Umbilical cord (tissue), 2 donors: ENCODE results near the gene COL15A1. TPM values are rescaled to one million over a fixed set of nuclear protein-coding genes. Genes with fewer than 3 reads are reported as not detected.

ENCODE experiments used
- DNase-seq: peaks from one replicate; pipeline ENCODE4 v3.0.0-alpha.2; 2015; ENCODE audit warnings: low spot score
- total RNA-seq: library from RNA; depleted of rRNA; stranded (reverse); fragments of >200 nt; gene quantifications from one replicate; pipeline ENCODE4 v1.2.3, GENCODE V29; 2014; ENCODE audit warnings: low replicate concordance; ENCODE audit not compliant: insufficient read depth

The COL15A1 gene
- total RNA-seq, 1 donor from 2014 or later: 348 TPM

DNA sequence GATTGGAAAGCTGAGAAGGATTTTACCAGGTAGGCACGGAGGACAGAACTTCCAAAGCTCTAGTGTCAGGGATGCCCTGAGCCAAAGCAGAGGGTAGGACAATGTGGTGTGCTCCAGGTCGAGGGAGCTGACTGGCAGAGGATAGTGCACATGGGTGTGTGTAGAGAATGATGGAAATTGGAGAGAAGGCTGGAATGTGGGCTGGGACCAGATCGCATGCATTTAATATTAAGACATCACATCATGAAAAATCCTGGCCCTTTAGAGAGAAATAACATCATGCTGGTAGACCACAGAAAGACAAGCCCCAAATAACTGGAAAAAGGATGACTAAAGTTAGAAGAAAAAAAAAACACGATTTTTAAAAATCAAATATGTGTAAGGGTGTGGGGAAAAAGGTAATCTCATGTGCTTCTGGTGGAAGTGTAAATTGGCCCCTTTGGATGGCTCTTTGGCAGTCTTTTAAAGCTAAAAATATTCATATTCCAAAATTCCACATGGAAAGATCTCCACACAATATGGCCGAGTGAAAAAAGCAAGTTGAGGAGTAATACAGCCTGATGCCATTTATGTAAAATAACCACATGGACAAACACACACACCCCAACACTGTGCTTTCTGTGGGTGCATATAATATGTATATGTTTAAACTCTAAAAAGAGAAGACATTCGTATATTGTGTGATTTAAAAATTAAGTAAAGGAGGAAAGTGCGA, 94.2 kb downstream of the COL15A1 start:
- peak; percentile 57 for DNase-seq

DNA sequence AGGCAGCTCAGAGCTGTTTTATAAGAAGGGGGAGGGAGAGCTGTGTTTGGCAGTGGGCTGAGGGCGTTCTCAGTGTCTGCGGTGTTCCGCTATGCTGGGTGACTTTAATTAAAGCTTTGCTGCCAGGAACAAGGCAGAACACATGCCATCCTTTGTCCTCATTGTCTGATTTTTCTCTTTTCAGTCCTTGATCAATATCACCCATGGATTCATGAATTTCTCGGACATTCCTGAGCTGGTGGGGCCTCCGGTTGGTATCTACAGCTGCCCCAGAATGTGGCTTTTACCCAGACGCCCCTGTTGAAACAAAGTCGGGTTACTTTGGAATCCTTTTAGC, 94.7 kb downstream of the COL15A1 start:
- DNase-seq: no peak

DNA sequence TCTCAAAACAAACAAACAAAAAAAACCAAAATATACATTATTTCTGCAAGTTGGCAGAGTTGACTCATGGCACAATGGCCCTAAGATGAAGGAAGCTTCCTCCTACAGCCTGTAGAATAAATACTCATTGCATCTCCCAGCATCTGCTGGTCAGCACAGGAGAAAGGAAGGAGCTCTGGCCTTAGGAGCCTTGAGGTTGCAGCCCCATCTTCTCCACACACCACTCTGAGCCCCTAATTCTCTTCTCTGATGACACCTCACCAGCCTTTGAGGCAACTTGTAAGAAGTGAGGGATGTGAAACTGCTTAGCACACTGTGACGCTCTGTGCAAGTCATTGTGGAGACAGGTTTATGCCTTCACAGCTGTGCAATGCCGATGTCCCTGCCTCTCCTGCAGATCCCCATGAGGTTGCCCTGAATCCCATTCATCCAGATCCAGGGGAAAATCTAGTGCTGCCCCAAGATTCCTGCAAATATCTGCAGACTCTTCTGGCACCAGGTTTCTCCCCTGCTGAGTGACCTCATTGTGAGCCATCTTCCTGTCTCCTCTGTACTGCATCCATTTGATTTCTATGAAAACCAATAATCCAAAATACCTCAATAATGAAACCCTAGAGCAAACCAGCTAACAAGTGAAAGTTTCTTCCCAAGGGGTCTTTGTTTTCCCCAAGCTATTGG, 95.9 kb downstream of the COL15A1 start:
- peak; percentile 54 for DNase-seq

DNA sequence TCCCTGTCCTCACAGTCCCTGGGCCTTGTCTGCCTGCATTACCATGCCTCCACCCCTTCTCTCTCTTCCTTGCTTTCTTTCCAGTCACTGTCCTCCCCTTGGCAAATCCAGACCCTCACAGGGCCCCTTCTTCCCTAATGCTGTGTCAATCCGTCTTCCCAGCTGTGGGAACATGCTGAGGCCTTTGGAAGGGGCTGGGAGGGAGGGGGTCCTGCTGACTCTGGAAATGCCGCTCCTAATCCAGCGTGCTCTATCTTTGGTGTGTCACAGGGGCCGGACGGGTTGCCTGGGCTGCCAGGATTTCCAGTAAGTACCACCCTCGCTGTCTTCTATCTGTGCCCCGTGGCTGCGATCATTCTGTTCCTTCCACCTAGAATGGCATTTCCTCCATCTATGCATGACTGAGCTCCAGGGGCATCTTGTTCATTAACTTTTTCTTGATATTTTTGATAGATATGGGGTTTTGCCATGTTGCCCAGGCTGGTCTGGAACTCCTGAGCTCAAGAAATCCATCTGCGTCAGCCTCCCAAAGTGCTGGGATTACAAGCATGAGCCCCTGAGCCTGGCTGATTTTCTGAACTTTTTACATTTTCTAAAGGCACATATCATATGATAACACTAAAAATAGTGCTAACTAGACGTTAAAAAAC, 96.7 kb downstream of the COL15A1 start:
- DNase-seq: peak; percentile 97

DNA sequence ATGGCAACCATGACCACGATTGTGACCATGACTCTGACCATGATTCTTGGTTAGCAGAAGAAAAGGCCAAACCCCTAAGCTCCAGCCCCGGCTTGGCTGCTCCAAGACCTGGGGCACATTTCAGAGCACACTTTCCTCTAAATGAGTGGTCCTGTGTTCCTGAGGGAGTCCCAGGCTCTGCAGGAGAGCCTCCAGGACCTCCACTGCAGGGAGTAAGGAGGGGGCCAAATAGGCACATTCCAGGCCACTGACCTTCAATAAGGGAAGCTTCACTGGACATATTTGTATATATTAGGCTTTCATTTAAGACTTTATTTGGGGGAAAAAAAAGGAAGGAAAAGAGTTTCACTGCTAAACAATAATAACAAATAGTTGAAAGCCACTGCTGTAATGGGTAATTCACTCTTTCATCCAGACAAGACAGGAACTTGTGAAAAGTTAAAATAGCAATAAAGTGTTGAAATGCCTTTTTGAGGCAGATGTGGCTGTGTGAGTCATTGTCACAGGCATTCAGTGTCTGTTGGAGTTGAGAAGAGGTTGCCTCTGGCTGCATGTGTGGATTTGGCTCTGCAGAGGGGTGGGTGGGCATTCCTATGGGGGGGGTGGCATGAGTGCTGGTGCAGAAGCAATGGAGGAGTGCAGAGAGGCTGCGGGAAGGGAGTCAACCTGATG, 97.3 kb downstream of the COL15A1 start:
- peak; percentile 76 for DNase-seq

DNA sequence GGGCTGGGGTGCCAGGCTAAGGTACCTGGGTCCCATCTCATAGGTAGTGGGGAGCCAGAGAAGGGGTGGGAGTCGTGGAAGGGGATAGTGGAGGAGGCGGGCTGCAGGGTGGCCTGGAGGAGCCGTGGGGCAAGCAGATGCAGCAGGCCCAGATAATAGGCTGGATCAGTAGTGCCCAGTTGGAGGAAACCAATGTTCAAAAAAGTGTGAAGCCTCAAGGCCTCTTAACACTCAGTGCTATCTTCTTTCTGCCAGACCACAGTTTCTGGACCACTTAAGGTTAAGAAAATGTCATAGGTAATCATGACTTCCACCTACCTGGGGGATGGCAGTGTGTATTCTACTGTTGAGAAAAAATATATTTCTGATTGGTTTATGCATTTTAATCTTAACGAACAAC, 97.9 kb downstream of the COL15A1 start:
- DNase-seq: no peak

DNA sequence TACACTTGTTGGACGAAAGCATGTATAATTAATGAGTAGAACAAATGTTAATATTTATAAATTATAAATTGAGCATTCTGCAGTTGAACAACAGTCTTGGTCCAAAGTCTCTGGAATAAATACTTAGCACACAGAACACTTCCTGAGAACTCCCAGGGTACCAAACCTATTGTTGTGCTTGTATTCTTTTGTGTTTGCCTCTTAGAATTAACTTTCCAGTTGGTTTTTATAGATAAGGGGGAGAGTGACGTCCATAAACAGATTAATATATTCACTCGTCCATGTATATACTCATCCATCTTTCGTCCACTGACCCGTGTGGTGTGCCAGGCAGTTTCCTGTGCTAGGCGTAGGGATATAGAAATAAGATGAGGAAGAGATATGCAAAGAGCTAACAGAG, 98.9 kb downstream of the COL15A1 start:
- no peak for DNase-seq

DNA sequence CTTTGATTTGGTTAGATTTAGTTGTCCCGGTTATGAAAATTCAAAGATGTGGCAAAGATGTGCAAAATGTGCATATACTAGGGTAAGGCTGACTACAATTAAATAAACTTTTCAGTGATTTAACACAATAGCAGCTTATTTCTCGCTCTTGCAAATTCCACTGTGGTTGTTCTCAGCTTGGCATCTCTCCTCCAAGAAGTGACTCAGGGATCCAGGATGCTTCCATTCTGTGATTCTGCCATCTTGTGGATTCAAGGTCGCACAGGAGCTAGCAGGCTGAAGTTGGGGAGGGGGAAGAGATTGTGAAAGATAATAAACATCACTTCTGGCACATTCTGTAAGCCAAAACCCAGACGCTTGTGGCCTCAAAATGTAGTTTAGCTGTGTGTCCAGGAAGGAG, 101.1 kb downstream of the COL15A1 start:
- DNase-seq: no peak

DNA sequence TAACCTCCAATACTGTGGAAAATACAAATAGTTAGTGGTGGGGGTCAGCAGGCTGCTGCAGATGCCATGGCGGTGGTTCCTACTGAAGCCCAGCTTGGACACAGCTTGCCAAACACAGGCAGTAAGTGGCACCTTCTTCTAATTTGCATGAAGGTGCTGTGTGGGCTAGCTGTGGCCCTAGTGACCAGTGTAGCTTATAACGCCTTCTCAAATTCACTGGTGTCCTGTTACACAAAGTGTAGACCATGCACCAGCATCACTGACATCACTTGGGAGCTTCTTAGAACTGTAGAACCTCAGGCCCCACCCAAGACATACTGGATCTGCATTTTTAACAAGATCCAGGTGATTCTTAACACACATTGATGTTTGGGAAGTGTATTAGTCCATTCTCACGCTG, 102.4 kb downstream of the COL15A1 start:
- DNase-seq: no peak

DNA sequence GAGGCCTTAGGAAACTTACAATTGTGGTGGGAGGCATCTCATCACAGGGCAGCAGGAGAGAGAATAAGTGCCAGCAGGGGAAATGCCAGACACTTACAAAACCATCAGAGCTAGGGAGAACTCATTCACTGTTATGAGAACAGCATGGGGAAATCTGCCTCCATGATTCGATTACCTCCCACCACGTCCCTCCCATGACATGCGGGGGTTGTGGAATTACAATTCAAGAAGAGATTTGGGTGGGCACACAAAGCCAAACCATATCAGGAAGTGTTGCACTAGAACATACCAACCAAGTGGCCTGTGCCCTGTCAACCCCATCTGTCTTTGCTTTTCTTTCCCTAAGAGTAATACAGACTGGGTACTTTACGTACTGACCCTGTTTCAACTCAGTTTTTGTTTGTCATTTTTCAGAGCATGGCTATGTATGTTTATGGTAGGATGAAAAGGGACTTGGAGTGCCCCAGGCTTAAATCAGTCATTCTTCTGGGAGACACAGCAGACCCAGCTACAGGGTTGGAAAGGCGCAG, 102.9 kb downstream of the COL15A1 start:
- DNase-seq: no peak

DNA sequence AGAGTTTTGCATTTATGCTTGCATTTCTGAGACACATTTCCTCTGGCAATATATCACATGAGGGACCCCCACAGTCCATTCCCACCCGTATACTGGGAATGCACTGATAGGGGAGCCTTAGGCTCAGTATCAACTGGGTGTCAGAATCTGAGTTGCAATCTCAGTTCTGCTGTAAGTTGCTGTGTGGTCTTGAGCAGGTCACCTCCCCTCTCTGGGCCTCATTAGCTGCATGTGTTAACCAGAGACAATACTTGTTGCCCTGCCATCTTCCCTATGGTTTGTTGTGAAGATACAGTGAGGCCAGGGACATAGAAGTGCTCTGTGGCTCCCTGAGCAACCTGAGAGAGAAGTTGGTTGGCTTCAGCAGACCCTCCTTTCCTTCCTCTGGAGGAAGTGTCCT, 105.5 kb downstream of the COL15A1 start:
- DNase-seq: no peak

DNA sequence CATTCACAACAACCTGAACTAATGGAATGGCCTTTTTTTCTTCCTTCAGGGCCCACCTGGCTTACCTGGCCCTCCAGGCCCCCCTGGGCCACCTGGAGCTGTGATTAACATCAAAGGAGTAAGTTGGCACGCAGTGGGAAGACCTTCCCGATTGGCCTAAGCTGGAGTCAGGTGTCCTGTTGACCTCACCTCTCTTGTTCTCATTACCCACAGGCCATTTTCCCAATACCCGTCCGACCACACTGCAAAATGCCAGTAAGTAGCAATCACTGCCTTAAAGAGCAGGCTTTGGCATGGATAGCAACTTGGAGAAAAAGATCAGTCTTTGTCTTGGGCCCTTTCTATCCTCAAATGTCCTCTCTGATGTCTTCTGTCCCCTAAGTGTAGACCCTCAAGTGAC, 105.9 kb downstream of the COL15A1 start:
- DNase-seq: no peak

DNA sequence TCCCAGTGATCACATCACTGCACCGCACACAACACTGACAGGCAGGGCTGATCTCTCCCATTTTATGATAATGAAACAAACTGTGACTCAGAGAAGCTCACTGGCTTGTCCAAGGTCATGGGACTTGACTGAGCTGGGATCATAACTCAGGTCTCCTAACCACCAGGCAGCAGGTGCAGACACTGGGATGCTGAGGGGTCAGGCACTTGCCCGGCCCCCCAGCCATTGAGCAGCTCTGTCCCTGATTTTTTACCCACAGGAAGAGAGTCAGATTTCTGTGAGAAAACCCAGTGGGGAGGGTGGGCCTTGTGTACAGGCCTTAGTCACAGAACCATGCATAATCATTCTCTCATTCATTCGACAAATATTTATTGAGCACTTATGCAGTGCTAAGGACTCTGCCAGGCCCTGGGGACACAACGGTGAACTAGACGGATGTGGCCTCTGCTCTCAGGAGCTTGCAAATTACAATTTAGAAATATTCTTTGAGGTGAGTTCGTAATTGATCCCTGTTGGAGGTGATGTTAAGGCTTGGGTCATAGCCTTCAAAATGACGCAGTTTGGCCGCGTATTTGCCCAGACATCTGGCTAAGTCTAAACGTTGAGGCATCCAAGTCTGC, 106.7 kb downstream of the COL15A1 start:
- no peak for DNase-seq

DNA sequence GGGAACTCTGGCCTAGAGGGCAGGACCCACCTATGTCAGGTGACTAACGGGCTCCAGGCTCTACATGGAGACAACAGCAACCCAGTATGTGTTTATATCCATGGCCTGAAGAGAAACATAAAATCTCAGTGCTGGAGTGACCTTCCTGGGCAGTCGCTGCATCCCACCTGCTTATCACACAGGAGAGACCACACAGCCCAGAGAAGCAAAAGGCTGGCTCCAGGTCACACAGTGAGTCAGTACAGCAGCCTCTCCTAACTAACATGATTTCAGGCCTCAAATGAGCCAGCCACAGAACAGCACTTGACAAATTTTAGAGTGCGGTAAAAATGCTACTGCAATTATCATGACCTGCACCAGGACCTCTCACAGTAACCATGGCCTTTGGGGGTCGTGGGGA, 107.2 kb downstream of the COL15A1 start:
- no peak for DNase-seq

DNA sequence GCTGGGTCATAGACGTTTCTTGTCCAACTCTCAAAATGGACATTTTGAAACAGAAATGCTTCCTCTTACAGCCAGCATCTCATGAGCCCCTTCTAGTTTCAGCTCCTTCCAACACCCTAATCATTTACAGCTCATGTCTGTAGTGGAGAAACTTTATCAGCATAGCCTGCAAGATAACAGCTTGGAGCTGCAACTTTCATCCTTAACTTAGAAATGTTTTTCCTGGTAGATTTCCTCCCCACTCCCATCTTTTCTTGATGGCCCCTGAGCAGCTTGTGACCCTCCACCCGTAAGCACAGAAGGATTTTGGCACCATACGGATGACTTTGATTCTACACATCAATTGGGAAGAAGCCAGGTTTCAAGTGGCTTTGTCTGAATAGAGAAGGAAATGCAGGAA, 107.7 kb downstream of the COL15A1 start:
- peak; percentile 82 for DNase-seq

DNA sequence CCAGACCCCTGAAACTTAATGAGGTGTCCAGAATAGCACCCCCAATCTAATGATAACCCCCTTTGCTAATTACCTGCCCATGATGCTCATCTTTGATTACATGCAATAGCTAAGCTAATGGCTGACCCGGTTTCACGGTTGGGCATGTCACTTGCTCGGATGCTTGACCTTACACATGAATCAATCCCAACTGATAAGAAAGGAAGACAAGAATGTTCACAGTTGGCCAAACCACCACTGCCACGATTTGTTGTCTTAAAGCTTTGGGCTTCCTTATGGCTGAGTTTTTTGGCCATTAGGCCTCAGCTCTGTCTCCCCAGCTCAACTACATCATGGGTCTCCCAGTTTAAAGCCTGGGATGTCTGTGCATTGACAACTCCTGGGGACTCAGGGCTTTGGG, 108.1 kb downstream of the COL15A1 start:
- DNase-seq: no peak

DNA sequence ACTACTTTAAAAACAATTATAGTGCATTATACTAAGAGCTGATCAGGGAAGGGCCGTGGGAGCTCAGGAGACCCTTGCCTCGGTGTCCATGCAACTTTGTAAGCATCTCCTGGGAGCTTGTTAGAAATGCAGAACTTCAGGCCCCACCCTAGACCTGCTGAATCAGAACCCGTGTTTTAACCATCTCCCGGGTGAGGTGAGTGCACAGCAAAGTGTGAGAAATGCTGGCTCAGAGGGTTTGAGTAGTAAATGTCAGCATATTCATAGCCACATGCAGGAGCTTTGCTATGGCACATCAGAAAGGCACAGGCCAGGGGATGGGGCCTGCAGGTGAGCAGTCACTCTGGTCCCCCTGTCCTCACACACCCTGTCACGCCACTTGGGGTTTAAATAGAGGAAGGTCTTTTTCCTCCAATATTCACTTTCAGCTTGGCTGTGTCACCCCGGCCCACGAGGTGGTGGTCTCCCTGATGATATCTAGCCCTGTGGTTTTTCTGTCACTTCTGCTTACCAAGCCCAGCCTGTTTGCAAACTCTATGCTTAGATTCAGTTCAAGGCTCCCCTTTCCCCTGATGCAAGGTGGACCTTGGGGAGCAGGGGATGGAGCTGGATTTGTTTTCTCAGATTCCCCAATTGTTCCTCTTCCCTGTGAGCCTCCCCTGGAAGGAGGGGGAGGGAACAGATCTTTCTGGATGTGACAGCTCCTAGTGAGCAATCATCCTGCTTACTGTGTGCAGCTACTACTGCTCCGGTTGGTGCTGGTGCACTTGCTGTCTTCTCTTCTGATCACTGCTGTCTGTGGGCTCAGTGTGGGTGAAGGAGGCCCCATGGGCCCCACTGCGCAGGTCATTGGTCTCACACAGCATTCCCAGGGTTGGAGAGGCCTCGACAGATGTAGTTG, 109.4 kb downstream of the COL15A1 start:
- DNase-seq: no peak

DNA sequence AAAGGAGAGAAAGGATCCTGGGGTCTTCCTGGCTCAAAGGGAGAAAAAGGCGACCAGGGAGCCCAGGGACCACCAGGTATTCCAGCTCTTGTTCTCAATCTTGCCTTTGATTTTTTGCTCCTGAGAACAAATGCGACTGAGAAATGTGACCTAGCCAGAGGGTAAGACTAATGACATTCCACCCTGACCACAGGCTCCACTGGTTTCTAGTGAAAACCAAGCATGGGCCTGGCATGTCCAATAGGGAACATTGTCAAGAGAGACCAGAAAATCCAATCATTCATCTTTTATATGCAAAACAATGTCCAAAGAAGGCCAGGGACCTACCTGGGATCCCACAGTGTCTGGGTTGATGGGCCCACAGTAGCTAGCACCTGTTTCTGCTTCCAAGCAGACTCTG, 110.9 kb downstream of the COL15A1 start:
- DNase-seq: no peak

DNA sequence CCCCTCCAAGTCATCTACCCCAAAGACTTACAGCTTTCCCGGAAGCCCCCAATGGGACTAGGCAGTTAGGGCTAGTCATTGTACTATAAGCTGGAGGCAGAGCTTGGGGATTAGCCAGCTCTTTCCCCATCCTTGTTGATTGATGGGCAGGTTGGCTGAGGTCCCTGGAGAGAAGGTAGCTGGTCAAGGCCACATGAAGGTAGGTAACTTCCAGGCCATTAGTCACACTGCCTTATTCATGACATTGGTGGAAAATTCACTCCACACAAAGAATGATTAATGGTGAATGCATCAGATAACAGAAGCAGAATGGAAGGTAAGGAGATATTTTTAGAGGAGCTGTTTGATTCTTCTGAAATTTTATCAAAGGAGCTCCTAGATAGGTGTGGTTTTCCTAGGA, 111.7 kb downstream of the COL15A1 start:
- DNase-seq: no peak

DNA sequence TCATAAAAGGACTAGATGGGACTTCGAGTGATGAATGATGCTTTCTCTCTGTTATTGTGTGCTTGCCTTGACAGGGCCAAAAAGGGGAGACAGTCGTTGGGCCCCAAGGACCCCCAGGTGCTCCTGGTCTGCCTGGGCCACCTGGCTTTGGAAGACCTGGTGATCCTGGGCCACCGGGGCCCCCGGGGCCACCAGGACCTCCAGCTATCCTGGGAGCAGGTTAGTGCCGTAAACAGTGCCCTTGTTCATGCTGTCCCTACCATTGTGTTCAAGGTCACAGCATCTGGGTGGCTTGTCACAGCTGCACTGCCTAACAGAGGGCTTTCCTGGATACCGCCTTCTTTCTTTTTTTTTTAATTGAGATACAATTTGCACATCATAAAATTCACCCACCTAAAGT, 112.5 kb downstream of the COL15A1 start:
- DNase-seq: no peak
